GM21381 (cell line): ENCODE measurements around the gene NID1.
"Not testable (repeated sequence)": the region's sequence is repeated elsewhere in the genome, so short reads cannot be mapped to it uniquely, and the experiment has no call there.

Experiments
- ATAC-seq: cut with Tn5 transposase; IDR thresholded peaks from one replicate; pipeline ENCODE4 v1.9.1; 2021; ENCODE audit warnings: mild to moderate bottlenecking, moderate library complexity; ENCODE audit not compliant: unreplicated experiment

The NID1 gene

GRCh38 chr1:236002025-236002390 is 62.9 kb downstream of the NID1 start:
- ATAC-seq = no peak

- no peak for ATAC-seq
Measured at GRCh38 chr1:236000781-236001180, 64.1 kb downstream of the NID1 start.

- peak; percentile 84 for ATAC-seq
Measured at GRCh38 chr1:235999259-235999925, 65.5 kb downstream of the NID1 start.

- peak; percentile 33 for ATAC-seq
Measured at GRCh38 chr1:235998812-235999211, 66.1 kb downstream of the NID1 start.

GRCh38 chr1:235997931-235998330 is 67.0 kb downstream of the NID1 start:
- no peak for ATAC-seq

GRCh38 chr1:235997049-235997448 is 67.8 kb downstream of the NID1 start:
- no peak for ATAC-seq

GRCh38 chr1:235996048-235996785 is 68.7 kb downstream of the NID1 start:
- no peak for ATAC-seq

GRCh38 chr1:235995511-235995910 is 69.4 kb downstream of the NID1 start:
- ATAC-seq = no peak

- no peak for ATAC-seq
Measured at GRCh38 chr1:235993652-235994051, 71.2 kb downstream of the NID1 start.

GRCh38 chr1:235992868-235993267 is 72.0 kb downstream of the NID1 start:
- no peak for ATAC-seq

GRCh38 chr1:235992346-235992745 is 72.5 kb downstream of the NID1 start:
- no peak for ATAC-seq

- no peak for ATAC-seq
Measured at GRCh38 chr1:235990330-235990795, 74.5 kb downstream of the NID1 start.

GRCh38 chr1:235989105-235989504 is 75.8 kb downstream of the NID1 start:
- ATAC-seq = no peak

- ATAC-seq = peak; percentile 70
Measured at GRCh38 chr1:235986869-235987268, 78.0 kb downstream of the NID1 start.

- ATAC-seq = no peak
Measured at GRCh38 chr1:235984041-235984825, 80.7 kb downstream of the NID1 start.

- no peak for ATAC-seq
Measured at GRCh38 chr1:235980976-235981375, 83.9 kb downstream of the NID1 start.

GRCh38 chr1:235979716-235980333 is 85.1 kb downstream of the NID1 start:
- ATAC-seq = no peak

GRCh38 chr1:235979176-235979575 is 85.7 kb downstream of the NID1 start:
- no peak for ATAC-seq

GRCh38 chr1:235976490-235976889 is 88.4 kb downstream of the NID1 start:
- ATAC-seq = no peak

- no peak for ATAC-seq
Measured at GRCh38 chr1:235974616-235975015, 90.3 kb downstream of the NID1 start.

GRCh38 chr1:235972691-235973090 is 92.2 kb downstream of the NID1 start:
- ATAC-seq = not testable (repeated sequence)
